Tibial artery (tissue), 4 donors: Measurements from ENCODE around the gene ARMH3.

Source experiments
- DNase-seq, 2 donors: peaks; one replicate each; pipeline ENCODE4 v3.0.0-alpha.2; 2019
- H3K27ac ChIP-seq, 2 donors: fragments of 200-600 bp; sonication (generic) in 1 of 2; 1 replicate in 1 of 2; 2 replicates in 1 of 2; pipeline ENCODE4 v1.5.1; 2018 to 2019; ENCODE audit warnings: mild to moderate bottlenecking in 1 of 2
- H3K27me3 ChIP-seq, 2 donors: fragments of 200-600 bp; sonication (generic) in 1 of 2; one replicate each; pipeline versions ENCODE4 v1.5.1 to v1.6.0; 2016 to 2019
- H3K36me3 ChIP-seq, 3 donors: fragments of 200-600 bp; sonication (generic) in 2 of 3; one replicate each; pipeline ENCODE4 v1.5.1; 2016 to 2019; ENCODE audit warnings: mild to moderate bottlenecking in 2 of 3
- H3K4me1 ChIP-seq, 4 donors: fragments of 200-600 bp; sonication (generic) in 2 of 4; 1 replicate in 3 of 4; 2 replicates in 1 of 4; pipeline ENCODE4 v1.5.1; 2016 to 2019
- H3K4me3 ChIP-seq, 2 donors: fragments of 200-600 bp; sonication (generic) in 1 of 2; 1 replicate in 1 of 2; 2 replicates in 1 of 2; pipeline ENCODE4 v1.5.1; 2018 to 2019; ENCODE audit warnings: mild to moderate bottlenecking in 2 of 2
- H3K9me3 ChIP-seq, 3 donors: fragments of 200-600 bp; sonication (generic) in 1 of 3; one replicate each; pipeline ENCODE4 v1.5.1; 2016 to 2019
- CTCF ChIP-seq, 2 experiments: fragments of 200-600 bp in 1 of 2; fragments of 450-650 bp in 1 of 2; IDR thresholded peaks; one replicate each; pipeline ENCODE4 v1.5.1; 2017 to 2019; ENCODE audit warnings: antibody characterized with exemption in 2 of 2, mild to moderate bottlenecking in 1 of 2, moderate library complexity in 1 of 2
- intact Hi-C: fragments of 100-400 bp; cut with DNase I; formaldehyde crosslinking; loops from one replicate; pipeline ENCODE4 v1.15.0; 2023; ENCODE audit warnings: low total_unique reads

ARMH3 gene

GRCh38 chr10:101888251-101888949 lies 167.6 kb downstream of the ARMH3 start:
- H3K4me1 ChIP-seq = no peaks in the 10 kb centered on the region
- intact Hi-C loops = loop anchor here (5.0 kb wide), 1 partner anchor 124 kb away; no protein-coding TSS in a partner anchor
- H3K9me3 ChIP-seq = no peaks in the 10 kb centered on the region
- no peak for DNase-seq
- H3K4me3 ChIP-seq = no peak overlapping the region
- TF ChIP-seq CTCF (IDR thresholded peaks at IDR 0.05) = no peak
- peaks cover 0 to 8% (median 4%) of the 10 kb centered on the region in 3 donors for H3K36me3 ChIP-seq
- no peak overlapping the region for H3K27ac ChIP-seq
- no peaks in the 10 kb centered on the region for H3K27me3 ChIP-seq

- Histone ChIP-seq H3K4me1 (no peaks in the 10 kb centered on the region), H3K9me3 (no peaks in the 10 kb centered on the region), H3K27me3 (no peaks in the 10 kb centered on the region), H3K4me3 (no peak overlapping the region), H3K36me3 (peaks cover 0 to 8% (median 4%) of the 10 kb centered on the region in 3 donors), H3K27ac (no peak overlapping the region)
- intact Hi-C loops = loop anchor here (5.0 kb wide), 1 partner anchor 125 kb away; no protein-coding TSS in a partner anchor
- TF ChIP-seq CTCF (IDR thresholded peaks at IDR 0.05) = no peak
- no peak for DNase-seq
Measured at GRCh38 chr10:101887775-101888174, 168.2 kb downstream of the ARMH3 start.

- no peak overlapping the region for H3K4me3 ChIP-seq
- no peak for TF ChIP-seq CTCF (IDR thresholded peaks at IDR 0.05)
- H3K4me1 ChIP-seq = no peaks in the 10 kb centered on the region
- H3K27me3 ChIP-seq = no peaks in the 10 kb centered on the region
- no peaks in the 10 kb centered on the region for H3K9me3 ChIP-seq
- no peak overlapping the region for H3K27ac ChIP-seq
- H3K36me3 ChIP-seq = peaks cover 0 to 8% (median 4%) of the 10 kb centered on the region in 3 donors
- DNase-seq = no peak
- intact Hi-C loops = loop anchor here (5.0 kb wide), 1 partner anchor 126 kb away; no protein-coding TSS in a partner anchor
Measured at GRCh38 chr10:101886521-101887312, 169.3 kb downstream of the ARMH3 start.

- no peaks in the 10 kb centered on the region for H3K9me3 ChIP-seq
- no peak for TF ChIP-seq CTCF (IDR thresholded peaks at IDR 0.05)
- H3K27ac ChIP-seq = no peak overlapping the region
- intact Hi-C loops = no loop called here
- H3K4me3 ChIP-seq = no peak overlapping the region
- H3K27me3 ChIP-seq = no peaks in the 10 kb centered on the region
- H3K4me1 ChIP-seq = peaks cover 0 to 7% (median 0%) of the 10 kb centered on the region in 4 donors
- H3K36me3 ChIP-seq = peaks cover 0 to 13% (median 0%) of the 10 kb centered on the region in 3 donors
- no peak for DNase-seq
Measured at GRCh38 chr10:101881036-101881774, 174.8 kb downstream of the ARMH3 start.

GRCh38 chr10:101880232-101880573 lies 175.8 kb downstream of the ARMH3 start:
- H3K4me3 ChIP-seq = no peak overlapping the region
- no peak overlapping the region for H3K27ac ChIP-seq
- no peak for DNase-seq
- H3K27me3 ChIP-seq = no peaks in the 10 kb centered on the region
- H3K9me3 ChIP-seq = no peaks in the 10 kb centered on the region
- H3K4me1 ChIP-seq = peaks cover 0 to 7% (median 0%) of the 10 kb centered on the region in 4 donors
- TF ChIP-seq CTCF (IDR thresholded peaks at IDR 0.05) = no peak
- intact Hi-C loops = no loop called here
- peaks cover 0 to 13% (median 0%) of the 10 kb centered on the region in 3 donors for H3K36me3 ChIP-seq
